WTC11 (cell line): ENCODE results near the gene ADARB2. TPM values are rescaled to one million over a fixed set of nuclear protein-coding genes. Genes with fewer than 3 reads are reported as not detected.

Source experiments
- ATAC-seq: fragments of 200-7000 bp; cut with Tn5 transposase; 2 replicates; pipeline ENCODE4 v1.10.0; 2021; ENCODE audit warnings: mild to moderate bottlenecking, moderate library complexity
- Bru-seq: library from RNA; stranded (reverse); fragments of 400-500 nt; gene quantifications from one replicate; lab custom pipeline; 2021; lab: Mats Ljungman, UMichigan
- CTCF ChIA-PET: fragments of 300-600 bp; sonication (Branson Sonifier 250); formaldehyde crosslinking; loops from one replicate; lab custom pipeline; 2021; ENCODE audit warnings: antibody characterized with exemption; lab: Charles Lee
- POLR2A ChIA-PET: fragments of 350-600 bp; sonication (Branson Sonifier 250); formaldehyde crosslinking; loops from one replicate; lab custom pipeline; 2021; ENCODE audit warnings: antibody characterized with exemption; lab: Charles Lee
- DNase-seq: peaks from one replicate; pipeline ENCODE4 v3.0.0; 2021; ENCODE audit warnings: low spot score
- H3K27ac Mint-ChIP-seq: 2 replicates; pipeline ENCODE4 v1.8.0; 2021; ENCODE audit warnings: mixed read lengths
- H3K27me3 Mint-ChIP-seq: 2 replicates; pipeline ENCODE4 v1.8.0; 2021; ENCODE audit warnings: low read depth, mild to moderate bottlenecking, moderate library complexity, mixed read lengths
- H3K36me3 Mint-ChIP-seq: 2 replicates; pipeline ENCODE4 v1.8.0; 2021; ENCODE audit warnings: mixed read lengths
- H3K4me1 Mint-ChIP-seq: 2 replicates; pipeline ENCODE4 v1.8.0; 2022; ENCODE audit warnings: mixed read lengths
- H3K4me3 Mint-ChIP-seq: 2 replicates; pipeline ENCODE4 v1.8.0; 2021; ENCODE audit warnings: mild to moderate bottlenecking, moderate library complexity, mixed read lengths
- H3K9me3 Mint-ChIP-seq: 2 replicates; pipeline ENCODE4 v1.8.0; 2021; ENCODE audit warnings: mixed read lengths
- CREB1 ChIP-seq: sonication (generic); formaldehyde crosslinking; IDR thresholded peaks from 2 replicates; pipeline ENCODE4 v1.8.0; 2023; ENCODE audit warnings: mild to moderate bottlenecking, missing genetic modification reagents
- CREM ChIP-seq: sonication (generic); formaldehyde crosslinking; IDR thresholded peaks from 2 replicates; pipeline ENCODE4 v1.8.1; 2022; ENCODE audit warnings: mild to moderate bottlenecking, missing genetic modification reagents, moderate library complexity
- E2F5 ChIP-seq: sonication (generic); formaldehyde crosslinking; IDR thresholded peaks from 2 replicates; pipeline ENCODE4 v1.8.1; 2022; ENCODE audit warnings: mild to moderate bottlenecking, moderate library complexity, missing genetic modification reagents
- ERG ChIP-seq: fragments of 250-450 bp; sonication (Bioruptor Pico); IDR thresholded peaks from 2 replicates; pipeline ENCODE4 v1.8.0; 2021; ENCODE audit warnings: mild to moderate bottlenecking
- ETV6 ChIP-seq: sonication (generic); formaldehyde crosslinking; IDR thresholded peaks from 2 replicates; pipeline ENCODE4 v1.8.1; 2022; ENCODE audit warnings: mild to moderate bottlenecking, missing genetic modification reagents
- GTF2I ChIP-seq: fragments of 250-450 bp; sonication (Bioruptor Pico); conservative IDR thresholded peaks from 2 replicates; pipeline ENCODE4 v1.4.0; 2021; ENCODE audit warnings: mild to moderate bottlenecking
- HMGXB4 ChIP-seq: sonication (generic); formaldehyde crosslinking; IDR thresholded peaks from 2 replicates; pipeline ENCODE4 v1.8.1; 2023; ENCODE audit warnings: mild to moderate bottlenecking, moderate library complexity, missing genetic modification reagents
- MXD4 ChIP-seq: fragments of 250-450 bp; sonication (Bioruptor Pico); IDR thresholded peaks from 2 replicates; pipeline ENCODE4 v1.8.0; 2021; ENCODE audit warnings: mild to moderate bottlenecking, moderate library complexity, borderline replicate concordance
- MYBL2 ChIP-seq: sonication (generic); formaldehyde crosslinking; IDR thresholded peaks from 2 replicates; pipeline ENCODE4 v1.8.1; 2023; ENCODE audit warnings: mild to moderate bottlenecking, moderate library complexity, missing genetic modification reagents
- NR2C2 ChIP-seq: sonication (generic); formaldehyde crosslinking; IDR thresholded peaks from 2 replicates; pipeline ENCODE4 v1.8.0; 2022; ENCODE audit warnings: mild to moderate bottlenecking, missing genetic modification reagents
- TEAD1 ChIP-seq: sonication (generic); formaldehyde crosslinking; IDR thresholded peaks from 2 replicates; pipeline ENCODE4 v1.8.0; 2022; ENCODE audit warnings: mild to moderate bottlenecking, missing genetic modification reagents
- USF2 ChIP-seq: sonication (generic); formaldehyde crosslinking; IDR thresholded peaks from 2 replicates; pipeline ENCODE4 v1.8.1; 2023; ENCODE audit warnings: mild to moderate bottlenecking, missing genetic modification reagents, moderate library complexity
- ZNF121 ChIP-seq: sonication (generic); formaldehyde crosslinking; IDR thresholded peaks from 2 replicates; pipeline ENCODE4 v1.8.0; 2023; ENCODE audit warnings: missing genetic modification reagents
- ZNF138 ChIP-seq: sonication (generic); formaldehyde crosslinking; conservative IDR thresholded peaks from 2 replicates; pipeline ENCODE4 v1.8.1; 2022; ENCODE audit warnings: mild to moderate bottlenecking, moderate library complexity, missing genetic modification reagents
- ZNF219 ChIP-seq: sonication (generic); formaldehyde crosslinking; IDR thresholded peaks from 2 replicates; pipeline ENCODE4 v1.8.0; 2023; ENCODE audit warnings: missing genetic modification reagents, mild to moderate bottlenecking, borderline replicate concordance
- ZNF317 ChIP-seq: sonication (generic); formaldehyde crosslinking; IDR thresholded peaks from 2 replicates; pipeline ENCODE4 v1.8.1; 2023; ENCODE audit warnings: low read depth, mild to moderate bottlenecking, moderate library complexity, missing genetic modification reagents, borderline replicate concordance
- ZNF532 ChIP-seq: fragments of 250-450 bp; sonication (Bioruptor Pico); IDR thresholded peaks from 2 replicates; pipeline ENCODE4 v1.9.0; 2021; ENCODE audit warnings: mild to moderate bottlenecking, borderline replicate concordance
- long read RNA-seq, 3 experiments: library from RNA in 1 of 3; library from capped mRNA in 1 of 3; library from polyadenylated mRNA in 1 of 3; unstranded in 2 of 3; stranded (forward) in 1 of 3; transcript quantifications; one replicate each; pipeline ENCODE4 v2.0.0, GENCODE V29; 2021
- total RNA-seq: library from RNA; stranded (reverse); gene quantifications from 3 replicates; pipeline ENCODE4 v1.2.3, GENCODE V29; 2021
- TF ChIP-seq, protein P1 (sequence below): sonication (generic); formaldehyde crosslinking; IDR thresholded peaks from 2 replicates; pipeline ENCODE4 v1.8.0; 2022; ENCODE audit warnings: mild to moderate bottlenecking, missing genetic modification reagents
- TF ChIP-seq, protein P2 (sequence below): sonication (generic); formaldehyde crosslinking; IDR thresholded peaks from 2 replicates; pipeline ENCODE4 v1.8.0; 2022; ENCODE audit warnings: mild to moderate bottlenecking, missing genetic modification reagents
- TF ChIP-seq, protein P3 (sequence below): fragments of 250-450 bp; sonication (Bioruptor Pico); IDR thresholded peaks from 2 replicates; pipeline ENCODE4 v1.9.0; 2021; ENCODE audit warnings: moderate library complexity, mild to moderate bottlenecking, inconsistent platforms, borderline replicate concordance
- TF ChIP-seq, protein P4 (sequence below): sonication (generic); formaldehyde crosslinking; IDR thresholded peaks from 2 replicates; pipeline ENCODE4 v1.8.1; 2022; ENCODE audit warnings: low read depth, mild to moderate bottlenecking, moderate library complexity, missing genetic modification reagents, borderline replicate concordance

Gene ADARB2
- total RNA-seq = 3.3 to 4.9 TPM (median 3.7 TPM) in 3 replicates
- Bru-seq, nascent RNA = percentile 47 among the genes with signal in this experiment
- long read RNA-seq, experiment 1, partial matches to known transcripts = 0 of 9 reads
- long read RNA-seq, experiment 1, other reads (novel, unspliced or antisense) = 9 of 9 reads
- long read RNA-seq, experiment 2, partial matches to known transcripts = 2 of 6 reads
- long read RNA-seq, experiment 2, other reads (novel, unspliced or antisense) = 4 of 6 reads
- long read RNA-seq, experiment 3, partial matches to known transcripts = 0 of 2 reads
- long read RNA-seq, experiment 3, other reads (novel, unspliced or antisense) = 2 of 2 reads

- Mint-ChIP-seq H3K4me3 (peak within 1 kb of the TSS; percentile 79), H3K9me3 (no peaks in the 10 kb centered on the region), H3K4me1 (peaks cover 30% of the 10 kb centered on the region), H3K36me3 (no peaks in the 10 kb centered on the region), H3K27ac (no peak within 1 kb of the TSS), H3K27me3 (peaks cover 65% of the 10 kb centered on the region)
- CTCF ChIA-PET = interaction anchor here (0.7 to 3.6 kb wide), 11 partner anchors 15 to 627 kb away, joined by 3 to 22 read pairs (median 4); no protein-coding TSS in a partner anchor
- DNase-seq = peak; percentile 83
- POLR2A ChIA-PET = interaction anchor here (0.9 to 1.4 kb wide), 4 partner anchors 16 to 599 kb away, joined by 3 to 4 read pairs (median 3); no protein-coding TSS in a partner anchor
- peak; percentile 88 for ATAC-seq
- TF ChIP-seq MYBL2 (CRISPR knock-in tag) (peak; percentile 87), GTF2I (CRISPR knock-in tag) (no peak), ZNF121 (CRISPR knock-in tag) (no peak), CREM (peak; percentile 72; the same call in 1 of the 2 replicates), MXD4 (CRISPR knock-in tag) (no peak), ZNF138 (CRISPR knock-in tag) (no peak), ZNF219 (CRISPR knock-in tag) (peak; percentile 55; the same call in 1 of the 2 replicates), NR2C2 (CRISPR knock-in tag) (0 out of 2 replicates have a peak, but pooled peaks have one; percentile 35), E2F5 (CRISPR knock-in tag) (0 out of 2 replicates have a peak, but pooled peaks have one; percentile 56), ERG (CRISPR knock-in tag) (no peak), ZNF317 (CRISPR knock-in tag) (0 out of 2 replicates have a peak, but pooled peaks have one; percentile 31), CREB1 (CRISPR knock-in tag) (0 out of 2 replicates have a peak, but pooled peaks have one; percentile 13), ETV6 (CRISPR knock-in tag) (peak; percentile 12; the same call in 1 of the 2 replicates), USF2 (CRISPR knock-in tag) (no peak), HMGXB4 (CRISPR knock-in tag) (no peak), ZNF532 (no peak), TEAD1 (CRISPR knock-in tag) (0 out of 2 replicates have a peak, but pooled peaks have one; percentile 10)
- TF ChIP-seq, protein P1, sequence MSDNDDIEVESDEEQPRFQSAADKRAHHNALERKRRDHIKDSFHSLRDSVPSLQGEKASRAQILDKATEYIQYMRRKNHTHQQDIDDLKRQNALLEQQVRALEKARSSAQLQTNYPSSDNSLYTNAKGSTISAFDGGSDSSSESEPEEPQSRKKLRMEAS (CRISPR knock-in tag) = peak; percentile 86
- TF ChIP-seq, protein P2, sequence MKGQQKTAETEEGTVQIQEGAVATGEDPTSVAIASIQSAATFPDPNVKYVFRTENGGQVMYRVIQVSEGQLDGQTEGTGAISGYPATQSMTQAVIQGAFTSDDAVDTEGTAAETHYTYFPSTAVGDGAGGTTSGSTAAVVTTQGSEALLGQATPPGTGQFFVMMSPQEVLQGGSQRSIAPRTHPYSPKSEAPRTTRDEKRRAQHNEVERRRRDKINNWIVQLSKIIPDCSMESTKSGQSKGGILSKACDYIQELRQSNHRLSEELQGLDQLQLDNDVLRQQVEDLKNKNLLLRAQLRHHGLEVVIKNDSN = peak; percentile 68; the same call in 1 of the 2 replicates
- TF ChIP-seq, protein P3, sequence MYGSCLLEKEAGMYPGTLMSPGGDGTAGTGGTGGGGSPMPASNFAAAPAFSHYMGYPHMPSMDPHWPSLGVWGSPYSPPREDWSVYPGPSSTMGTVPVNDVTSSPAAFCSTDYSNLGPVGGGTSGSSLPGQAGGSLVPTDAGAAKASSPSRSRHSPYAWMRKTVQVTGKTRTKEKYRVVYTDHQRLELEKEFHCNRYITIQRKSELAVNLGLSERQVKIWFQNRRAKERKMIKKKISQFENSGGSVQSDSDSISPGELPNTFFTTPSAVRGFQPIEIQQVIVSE (CRISPR knock-in tag) = no peak
- TF ChIP-seq, protein P4, sequence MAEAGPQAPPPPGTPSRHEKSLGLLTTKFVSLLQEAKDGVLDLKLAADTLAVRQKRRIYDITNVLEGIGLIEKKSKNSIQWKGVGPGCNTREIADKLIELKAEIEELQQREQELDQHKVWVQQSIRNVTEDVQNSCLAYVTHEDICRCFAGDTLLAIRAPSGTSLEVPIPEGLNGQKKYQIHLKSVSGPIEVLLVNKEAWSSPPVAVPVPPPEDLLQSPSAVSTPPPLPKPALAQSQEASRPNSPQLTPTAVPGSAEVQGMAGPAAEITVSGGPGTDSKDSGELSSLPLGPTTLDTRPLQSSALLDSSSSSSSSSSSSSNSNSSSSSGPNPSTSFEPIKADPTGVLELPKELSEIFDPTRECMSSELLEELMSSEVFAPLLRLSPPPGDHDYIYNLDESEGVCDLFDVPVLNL (CRISPR knock-in tag) = no peak
These were observed at the start of gene ADARB2 for GRCh38 chr10:1737222-1738061. Gene ADARB2 (minus strand): TSS chr10:1737525.
